ENCODE data around the gene ADCY2.
A peak's percentile ranks its signal among the peaks of the same experiment; 100 is the strongest.

The ADCY2 gene

DNA sequence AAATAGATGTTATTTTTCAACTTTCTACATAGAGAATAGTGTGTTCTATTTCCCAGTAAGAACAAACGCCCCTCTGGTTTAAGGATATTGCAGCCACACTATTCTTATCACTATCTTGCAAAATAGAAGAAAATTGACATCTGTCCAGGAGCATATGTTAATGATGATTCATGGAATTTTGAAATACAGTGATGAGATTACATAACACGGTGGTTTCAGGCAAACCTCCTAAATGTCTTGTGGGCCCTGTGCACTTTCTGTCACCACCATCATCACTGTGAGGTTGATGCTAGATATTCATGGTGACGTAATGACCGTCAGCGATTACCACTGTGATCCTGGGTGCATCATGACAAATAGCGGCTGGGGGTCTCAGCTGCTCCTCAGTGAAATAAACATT lies 406.9 kb downstream of the ADCY2 start:
- no peak for DNase-seq

DNA sequence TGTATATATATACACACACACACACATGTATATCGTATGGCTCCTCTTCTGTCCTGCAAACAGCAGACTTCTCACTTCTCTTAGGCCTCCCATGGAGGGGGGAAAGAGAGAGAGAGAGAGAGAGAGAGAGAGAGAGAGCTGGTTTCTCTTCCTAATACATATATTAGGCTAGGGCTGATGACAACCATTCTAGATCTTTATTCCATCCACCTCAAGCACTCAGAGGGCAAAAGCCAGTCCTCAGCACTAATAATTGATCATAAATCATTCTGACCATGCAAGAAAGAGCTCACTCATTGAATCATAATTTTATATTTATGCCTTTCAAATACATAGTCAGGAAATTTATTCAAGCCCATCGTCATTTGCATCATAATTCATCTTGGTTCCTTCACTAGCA lies 408.0 kb downstream of the ADCY2 start:
- no peak for DNase-seq

DNA sequence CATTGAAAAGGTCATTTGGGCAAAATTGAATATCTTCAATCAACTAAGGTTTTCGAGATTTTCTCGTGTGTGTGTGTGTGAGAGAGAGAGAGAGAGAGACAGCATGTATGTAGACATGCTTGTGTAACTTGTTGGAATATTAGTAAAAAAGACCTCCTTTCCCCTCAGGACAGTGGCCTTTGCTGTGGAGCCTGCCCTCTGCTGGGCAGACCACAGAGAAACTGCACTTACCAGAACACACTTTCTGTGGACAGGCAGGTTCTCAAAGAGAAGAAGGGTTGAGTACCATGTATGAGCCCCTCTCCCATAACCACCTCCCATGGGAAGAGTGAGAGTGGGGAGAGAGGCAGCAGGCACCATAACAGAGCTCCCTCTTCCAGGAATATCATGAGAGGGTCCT lies 409.4 kb downstream of the ADCY2 start:
- DNase-seq: no peak

DNA sequence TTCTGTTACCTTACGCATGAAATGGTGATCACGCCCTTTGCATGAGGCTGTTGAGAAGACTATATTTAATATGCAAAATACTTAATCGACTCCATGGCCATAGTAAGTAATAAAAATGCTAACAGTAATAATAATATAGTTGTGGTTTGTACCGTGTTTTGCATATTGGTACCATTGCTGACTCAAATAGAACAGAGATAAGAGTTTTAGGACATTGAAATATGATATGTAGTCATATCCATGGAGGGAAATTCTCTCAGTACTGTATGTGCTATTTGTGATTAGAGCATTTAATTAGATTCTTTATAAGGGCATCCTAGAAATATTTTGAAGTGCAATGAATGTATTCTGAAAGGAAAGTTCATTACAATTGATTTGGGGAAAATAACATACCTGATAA lies 413.1 kb downstream of the ADCY2 start:
- DNase-seq: no peak

DNA sequence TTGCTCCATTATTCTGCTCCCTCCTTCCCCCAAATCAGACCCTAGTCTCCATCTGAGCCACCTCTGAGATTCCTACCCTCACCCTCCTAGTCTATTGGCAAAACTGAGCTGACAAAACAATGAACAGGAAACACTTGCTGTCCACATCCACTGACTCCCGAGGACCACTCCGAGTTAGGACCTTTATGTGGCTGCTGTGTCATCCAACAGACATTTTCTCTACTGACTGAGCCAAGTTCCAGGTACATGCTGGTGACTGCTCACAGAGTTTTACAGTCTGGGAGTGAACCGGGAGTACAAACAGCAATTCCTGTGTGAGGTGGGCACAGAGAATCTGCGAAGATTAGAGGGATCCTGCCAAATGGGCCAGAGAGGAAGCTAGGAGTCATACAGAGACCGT lies 415.8 kb downstream of the ADCY2 start:
- DNase-seq: no peak

DNA sequence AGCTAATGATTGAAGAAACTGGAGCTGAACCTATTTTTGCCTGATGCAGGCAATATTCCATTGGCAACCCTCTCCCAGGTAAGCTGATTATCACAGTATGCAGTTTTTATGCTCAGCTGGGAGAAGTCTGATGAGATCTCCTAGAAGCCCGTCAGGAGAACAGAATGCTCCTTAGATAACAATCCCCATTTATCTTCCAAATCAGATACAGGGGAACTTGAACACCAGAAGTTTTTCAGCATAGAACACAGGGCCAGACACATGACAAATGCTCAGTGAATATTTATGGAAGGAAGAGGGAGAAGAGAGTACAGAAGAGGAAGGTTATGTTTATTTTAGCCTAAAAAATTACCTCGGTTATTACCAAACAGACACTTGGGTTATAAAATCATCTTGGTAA lies 417.1 kb downstream of the ADCY2 start:
- no peak for DNase-seq

DNA sequence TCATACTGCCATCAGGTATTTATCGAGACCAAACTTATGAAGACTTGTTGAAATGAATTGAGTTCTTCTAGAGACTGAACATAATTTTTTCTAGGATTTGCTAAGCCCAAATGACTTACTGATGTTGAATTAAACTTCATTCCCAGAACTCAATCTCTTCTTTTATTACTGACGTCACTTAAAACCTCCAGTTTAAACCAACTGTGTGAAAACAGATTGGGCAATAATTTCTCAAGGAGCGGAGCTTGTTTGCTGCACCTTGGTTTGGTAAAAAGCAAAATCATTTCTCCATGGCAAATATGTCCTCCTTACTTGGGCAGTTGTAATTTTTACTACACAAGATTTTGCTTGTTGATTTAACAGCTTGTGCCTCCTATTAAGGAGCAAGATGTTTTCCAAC lies 417.6 kb downstream of the ADCY2 start:
- DNase-seq: no peak

DNA sequence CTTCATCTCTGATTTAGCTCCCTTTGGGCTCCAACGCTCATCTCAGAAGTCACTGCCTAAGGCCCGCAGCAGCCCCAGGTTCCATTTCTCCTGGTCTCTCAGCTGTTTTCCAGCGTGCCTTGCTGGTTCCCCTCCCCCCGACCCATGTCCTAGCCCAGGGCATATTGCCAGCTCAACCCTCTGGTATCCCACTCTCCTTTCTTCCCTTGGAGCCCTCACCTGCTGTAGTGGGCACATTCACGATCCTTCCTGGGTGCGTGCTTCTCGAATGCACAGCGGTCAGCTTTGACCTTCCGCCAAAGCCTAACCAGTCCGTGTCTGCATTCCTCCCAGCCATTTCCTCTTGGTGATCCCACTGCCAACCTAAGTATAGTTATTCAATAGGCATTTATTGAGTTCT lies 418.9 kb downstream of the ADCY2 start:
- DNase-seq: no peak

DNA sequence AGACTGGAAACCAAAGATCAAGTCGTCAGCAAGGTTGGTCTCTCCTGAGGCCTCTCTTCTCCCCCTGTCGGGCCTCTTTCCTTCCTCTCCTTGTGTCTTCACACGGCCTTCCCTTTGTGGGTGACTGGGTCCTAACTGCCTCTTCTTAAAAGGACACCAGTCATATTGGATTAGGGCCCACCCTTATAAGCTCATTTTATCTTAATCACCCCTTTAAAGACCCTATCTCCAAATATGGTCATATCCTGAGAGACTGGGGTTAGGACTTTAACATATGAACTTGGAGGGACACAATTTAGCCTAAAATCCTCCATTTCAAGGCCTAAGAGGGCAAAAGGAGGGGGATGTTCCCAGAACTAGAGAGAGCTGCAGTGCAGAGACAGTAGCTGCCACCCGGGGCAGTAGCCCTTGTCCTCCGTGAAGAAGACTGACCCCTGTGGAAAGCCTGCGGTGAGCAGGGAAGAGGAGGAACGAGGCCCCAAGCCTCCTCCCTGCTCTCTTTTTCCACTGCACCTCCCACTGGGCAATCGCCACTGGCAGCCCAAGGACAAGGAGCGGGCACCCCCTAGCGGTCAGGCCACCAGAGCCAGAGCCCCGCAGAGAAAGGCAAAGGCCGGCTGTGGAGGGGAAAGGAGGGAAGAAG lies 420.1 kb downstream of the ADCY2 start:
- DNase-seq: peak; percentile 67

DNA sequence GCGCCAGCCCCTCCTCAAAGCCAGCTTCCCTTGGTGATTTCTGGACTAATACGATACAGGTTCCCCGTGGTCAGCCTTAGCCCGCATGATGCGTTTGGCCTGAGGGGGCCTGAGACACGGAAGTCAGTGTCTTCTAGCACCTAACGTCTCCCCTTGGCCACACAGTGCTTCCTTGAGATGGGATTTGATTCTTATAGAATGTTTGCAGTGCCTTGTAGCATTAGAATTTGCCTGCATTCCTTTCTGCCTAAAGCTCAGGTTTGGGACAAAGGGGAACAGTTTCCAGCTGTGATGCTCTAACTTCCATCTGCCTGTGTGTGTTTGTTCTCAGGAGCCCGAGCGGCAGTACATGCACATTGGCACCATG lies 420.6 kb downstream of the ADCY2 start:
- no peak for DNase-seq

DNA sequence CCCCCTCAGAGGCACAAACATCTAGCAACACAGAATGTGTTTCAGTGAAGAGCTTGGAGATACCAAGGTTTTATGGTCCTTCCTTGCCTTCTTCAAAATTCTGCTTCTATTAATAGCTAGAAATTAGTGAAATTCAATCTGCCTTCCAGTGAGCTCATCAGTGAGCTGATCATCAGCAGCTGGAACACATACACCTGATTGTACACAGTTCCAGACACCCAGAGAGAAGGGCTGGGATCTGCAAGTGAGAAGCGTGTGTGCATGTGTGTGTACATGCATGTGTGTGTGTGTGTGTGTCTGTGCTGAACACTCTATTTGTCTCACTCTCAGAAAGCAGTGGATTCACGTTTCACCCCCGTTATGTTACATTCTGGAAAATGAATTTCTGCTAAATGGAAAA lies 426.5 kb downstream of the ADCY2 start:
- no peak for DNase-seq

DNA sequence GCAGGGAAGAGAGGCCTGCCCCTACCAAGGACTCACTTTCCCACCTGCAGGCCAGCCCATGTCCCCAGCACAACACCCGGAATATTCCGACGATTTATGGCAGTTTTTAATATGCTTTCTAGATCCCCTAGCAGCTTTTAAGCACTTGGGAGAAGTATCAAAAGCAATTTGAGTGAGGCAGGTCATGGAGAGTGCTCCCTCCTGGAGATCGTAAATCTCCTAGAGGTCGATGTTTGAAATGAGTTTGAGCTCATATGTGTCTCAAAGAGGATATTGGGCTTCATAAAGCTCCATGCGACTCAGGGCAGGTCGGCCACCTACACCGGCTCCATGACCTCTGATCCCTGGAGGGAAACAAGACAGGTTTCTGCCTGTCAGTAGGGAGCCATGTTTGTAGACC lies 427.7 kb downstream of the ADCY2 start:
- DNase-seq: no peak

DNA sequence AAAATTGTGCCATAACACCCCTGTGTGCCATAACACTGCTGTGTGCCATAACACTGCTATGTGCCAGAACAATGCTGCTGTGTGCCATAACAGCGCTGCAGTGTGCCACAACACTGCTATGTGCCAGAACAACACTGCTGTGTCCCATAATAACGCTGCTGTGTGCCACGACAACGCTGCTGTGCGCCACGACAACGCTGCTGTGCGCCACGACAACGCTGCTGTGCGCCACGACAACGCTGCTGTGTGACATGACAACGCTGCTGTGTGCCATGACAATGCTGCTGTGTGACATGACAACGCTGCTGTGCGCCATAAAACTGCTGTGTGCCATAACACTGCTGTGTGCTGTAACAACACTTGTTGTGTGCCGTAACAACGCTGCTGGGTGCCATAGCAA lies 429.1 kb downstream of the ADCY2 start:
- no peak for DNase-seq

DNA sequence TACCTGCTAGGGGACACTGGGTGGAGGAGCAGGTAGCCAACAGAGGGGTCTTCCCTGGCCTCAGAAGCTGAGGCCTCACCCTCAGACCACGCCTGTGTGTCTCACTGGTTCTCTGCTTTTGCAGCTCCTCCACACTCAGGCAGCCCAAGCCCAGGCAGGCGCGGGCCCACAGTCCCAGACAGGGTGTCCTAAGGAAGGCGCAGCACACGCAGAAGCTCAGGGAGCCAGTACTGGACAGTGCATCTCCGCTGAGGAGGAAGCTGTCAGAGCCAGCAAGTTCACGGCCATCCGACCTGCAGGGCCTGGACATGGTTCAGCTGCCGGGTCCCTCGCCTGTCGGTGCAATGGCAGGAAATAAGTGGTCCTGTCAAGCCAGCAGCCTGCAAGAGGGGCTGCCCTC lies 429.7 kb downstream of the ADCY2 start:
- no peak for DNase-seq

DNA sequence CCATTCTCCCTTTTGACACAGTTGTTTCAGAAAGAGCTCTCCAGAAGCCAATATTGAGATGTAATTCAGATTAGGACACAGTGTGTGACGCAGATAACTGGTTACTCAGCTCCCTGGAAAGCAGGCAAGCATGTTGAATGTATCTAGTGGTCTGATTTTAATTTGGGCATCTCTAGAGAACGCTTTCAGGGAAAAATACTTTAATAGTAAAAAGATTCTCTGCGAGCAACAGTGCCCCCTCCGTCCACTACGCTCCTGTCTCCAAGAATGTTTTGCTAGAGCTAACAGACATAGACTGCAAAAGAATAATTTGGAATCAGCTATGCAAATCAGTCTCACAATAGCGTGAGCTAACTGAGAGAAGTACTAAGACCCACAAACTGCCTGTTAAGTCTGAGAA lies 431.7 kb downstream of the ADCY2 start:
- no peak for DNase-seq

DNA sequence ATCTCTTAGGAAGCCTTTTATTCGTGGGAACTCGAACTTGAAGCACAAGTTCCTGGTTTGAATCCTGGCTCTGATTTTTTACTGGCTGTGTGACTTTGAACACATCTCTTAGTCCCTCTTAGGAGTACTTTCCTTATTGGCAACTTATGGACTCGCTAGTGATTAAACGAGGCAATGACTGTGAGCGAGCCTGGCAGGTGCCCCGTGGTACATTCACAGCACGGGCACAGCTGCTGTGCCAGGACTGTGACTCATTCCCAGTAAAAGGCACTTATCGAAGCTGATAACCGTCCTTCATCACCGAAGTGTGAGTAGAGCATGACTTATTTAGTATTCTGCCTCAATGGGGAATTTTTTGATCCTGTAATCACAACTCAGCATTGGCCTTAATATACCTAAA lies 432.3 kb downstream of the ADCY2 start:
- no peak for DNase-seq

DNA sequence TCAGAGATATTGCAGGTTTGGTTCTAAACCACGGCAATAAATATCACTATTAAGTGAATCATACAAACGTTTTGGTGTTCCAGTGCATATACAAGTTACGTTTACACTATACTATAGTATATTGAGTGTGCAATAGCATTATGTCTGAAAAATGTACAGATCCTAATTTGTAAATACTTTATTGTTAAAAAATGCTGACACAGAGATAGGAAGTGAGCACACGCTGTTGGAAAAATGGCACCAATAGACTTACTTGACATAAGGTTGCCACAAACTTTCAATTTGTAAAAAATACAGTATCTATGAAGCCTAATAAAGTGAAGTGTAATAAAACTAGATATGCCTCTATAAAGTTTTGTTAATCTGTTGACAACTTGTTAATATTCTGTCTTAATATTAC lies 439.0 kb downstream of the ADCY2 start:
- no peak for DNase-seq

DNA sequence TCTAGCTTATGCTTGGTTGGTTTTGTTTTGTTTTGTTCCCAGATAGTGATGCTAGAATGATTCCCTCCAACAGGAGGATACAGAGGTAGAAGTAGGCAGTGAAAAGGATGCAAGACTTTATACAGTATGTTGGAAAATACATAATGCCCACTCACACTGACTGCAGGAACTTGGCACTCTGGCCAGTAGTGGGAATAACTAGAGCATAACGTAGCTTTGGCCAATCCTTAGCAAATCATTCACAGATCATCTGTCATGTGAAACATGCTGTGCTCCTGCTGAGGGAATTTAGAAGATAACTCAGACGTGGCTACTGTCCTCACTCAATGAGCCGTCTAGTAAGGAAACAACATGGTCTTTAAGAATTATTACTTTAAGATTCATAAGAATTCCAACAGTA lies 441.5 kb downstream of the ADCY2 start:
- DNase-seq: no peak

DNA sequence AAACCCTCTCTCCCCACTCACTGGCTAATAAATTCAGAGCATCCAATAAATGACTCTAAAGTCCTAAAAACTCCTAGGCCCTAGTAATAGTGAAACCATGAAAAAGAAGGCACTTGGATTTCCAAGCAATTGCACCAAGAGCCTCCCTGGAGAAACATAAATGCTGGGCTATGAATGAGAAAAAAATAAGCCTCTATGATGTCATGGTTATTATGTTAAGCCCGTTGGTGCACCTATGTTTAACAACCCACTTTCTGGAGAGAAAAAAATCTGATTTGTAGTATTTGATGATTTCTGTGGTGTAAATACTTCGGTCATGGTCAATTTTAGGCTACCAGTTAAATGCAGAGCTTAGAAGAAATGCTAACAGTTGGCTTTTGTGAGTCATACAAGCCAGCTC lies 446.6 kb downstream of the ADCY2 start:
- DNase-seq: no peak

DNA sequence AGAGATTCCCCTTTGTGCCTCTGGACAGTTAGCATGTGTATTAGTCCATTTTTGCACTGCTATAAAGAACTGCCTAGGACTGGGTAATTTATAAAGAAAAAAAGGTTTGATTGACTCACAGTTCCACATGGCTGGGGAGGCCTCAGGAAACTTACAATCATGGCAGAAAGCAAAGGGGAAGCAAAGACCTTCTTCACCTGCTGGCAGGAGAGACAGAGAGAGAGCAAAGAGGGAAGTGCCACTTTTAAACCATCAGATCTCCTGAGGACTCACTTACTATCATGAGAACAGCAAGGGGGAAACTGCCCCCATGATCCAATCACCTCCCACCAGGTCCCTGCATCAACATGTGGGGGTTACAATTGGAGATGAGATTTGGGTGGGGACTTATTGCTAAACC lies 449.0 kb downstream of the ADCY2 start:
- DNase-seq: no peak

DNA sequence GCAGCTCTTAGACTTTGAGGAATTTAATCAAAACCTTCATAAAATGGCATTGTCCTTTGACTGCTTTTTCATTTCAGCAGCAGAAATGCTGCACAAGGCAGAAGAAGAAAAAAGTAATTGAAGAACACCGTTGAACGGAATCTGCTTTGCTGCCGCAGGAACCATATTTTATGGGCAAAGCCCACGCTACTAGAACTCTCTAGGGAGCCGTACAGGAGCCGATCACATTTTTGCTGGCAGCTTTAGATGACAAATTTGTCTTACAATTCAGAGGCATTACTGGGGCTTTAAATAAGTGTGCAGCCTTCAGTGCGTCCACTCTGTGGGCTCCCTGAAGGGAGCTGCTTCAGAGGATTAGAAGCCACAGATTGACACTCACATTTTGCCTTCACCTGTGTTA lies 449.6 kb downstream of the ADCY2 start:
- no peak for DNase-seq

DNA sequence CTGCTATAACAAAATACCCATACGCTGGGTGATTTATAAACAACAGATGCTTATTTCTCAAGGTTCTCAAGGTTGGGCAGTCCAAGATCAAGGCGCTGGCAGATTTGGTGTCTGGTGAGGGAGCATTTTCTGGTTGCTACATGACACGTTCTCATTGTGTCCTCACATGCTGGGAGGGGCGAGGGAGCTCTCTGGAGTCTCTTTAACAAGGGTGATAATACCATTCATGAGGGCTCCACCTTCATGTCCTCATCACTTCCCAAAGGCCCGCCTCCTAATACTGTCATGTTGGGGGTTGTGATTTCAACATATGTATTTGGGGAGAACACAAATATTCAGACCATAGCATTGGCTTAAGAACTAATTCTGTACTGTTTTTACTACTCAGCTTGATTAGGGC lies 450.4 kb downstream of the ADCY2 start:
- no peak for DNase-seq

DNA sequence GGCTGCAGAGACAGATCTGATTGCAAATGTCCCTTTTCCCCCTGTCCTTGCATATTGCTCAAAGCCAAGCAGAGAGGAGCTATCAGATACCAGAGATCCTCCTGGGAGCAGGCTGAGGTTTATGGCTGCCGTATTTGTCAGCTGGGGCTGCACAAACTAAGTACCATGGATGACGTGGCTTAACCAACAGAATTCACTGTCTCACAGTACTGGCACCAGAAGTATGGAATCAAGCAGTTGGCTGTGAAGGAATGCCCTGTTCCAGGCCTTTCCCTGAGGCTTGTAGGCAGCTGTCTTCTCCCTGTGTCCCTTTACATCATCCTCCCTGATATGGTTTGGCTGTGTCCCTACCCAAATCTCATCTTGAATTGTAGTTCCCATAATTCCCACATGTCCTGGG lies 452.4 kb downstream of the ADCY2 start:
- no peak for DNase-seq

DNA sequence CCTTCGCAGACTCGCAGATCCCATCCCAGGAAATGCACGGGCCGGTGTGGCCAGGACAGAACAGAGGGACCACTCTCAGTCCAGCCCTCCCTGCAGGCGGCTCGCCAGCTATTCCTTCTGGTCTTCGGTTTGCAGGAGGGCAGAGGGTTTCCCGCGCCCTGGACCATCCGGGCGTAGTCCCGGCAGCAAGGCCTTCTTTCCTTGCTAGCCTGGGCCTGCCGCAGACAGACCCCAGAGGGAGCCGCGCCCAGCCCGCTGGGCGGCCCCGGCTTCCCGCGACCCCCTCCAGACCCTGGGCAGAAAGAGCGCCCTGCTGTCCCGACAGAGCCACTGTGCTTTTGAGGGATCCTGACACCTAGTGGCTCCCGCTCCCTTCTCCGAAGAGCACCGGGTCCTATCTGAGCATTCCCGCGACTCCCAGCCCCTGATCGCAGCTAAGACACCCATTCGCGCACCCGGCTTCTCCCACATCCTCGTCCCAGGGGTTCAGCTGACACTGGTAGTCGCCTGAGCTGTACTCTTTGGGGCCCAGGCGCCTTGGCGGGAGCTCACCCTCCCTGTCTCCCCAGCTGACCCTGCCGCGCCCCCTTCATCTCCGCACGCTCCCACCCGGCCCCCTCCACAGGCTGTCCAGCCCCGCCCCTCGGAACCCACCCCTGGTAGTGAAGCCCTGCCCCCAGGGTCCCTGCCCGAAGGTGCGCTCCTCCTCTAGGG lies 453.9 kb downstream of the ADCY2 start:
- DNase-seq: no peak

All from activated CD4-positive, alpha-beta T cell treated with anti-CD3 and anti-CD28 coated beads, Interleukin-2, amount 50 U/mL, for 16 hours (primary cell).